Measurements from ENCODE around the gene XRCC2. TPM values are rescaled to one million over a fixed set of nuclear protein-coding genes. Genes with fewer than 3 reads are reported as not detected.

The XRCC2 gene
- polyA plus RNA-seq, 1 of the 3 experiments (the other 2 are of a cell fraction) = 3.1 TPM

DNA sequence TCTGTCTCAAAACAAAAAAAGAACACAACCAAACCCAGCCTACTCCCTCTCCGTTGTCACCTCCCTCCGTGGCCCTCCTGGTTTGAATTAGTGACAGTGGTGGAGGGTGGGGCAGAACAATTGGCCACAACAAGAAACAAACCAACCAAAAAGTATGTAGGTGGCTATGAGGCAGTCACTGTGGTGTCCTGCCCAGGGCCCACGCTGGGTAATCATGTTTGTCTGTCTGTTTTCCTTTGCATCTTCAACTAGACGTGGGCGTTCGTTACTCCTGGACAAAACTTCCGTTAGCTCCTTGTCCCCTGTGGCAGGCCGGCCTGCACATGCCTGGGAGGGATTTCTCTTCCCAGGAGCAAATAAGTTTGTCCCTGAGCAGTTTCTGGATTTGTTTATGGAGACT, 78.4 kb downstream of the XRCC2 start:
- Histone ChIP-seq H3K36me3 (replicated peaks in 1 of 2; ENCODE audit: control insufficient read depth in 1 of 2, insufficient read depth in 2 of 2, low read length in 1 of 2) (no peaks in the 10 kb centered on the region), H2AFZ (ENCODE audit: low read depth) (no peak overlapping the region), H3K79me2 (ENCODE audit: insufficient read depth) (no peaks in the 10 kb centered on the region), H3K4me1 (ENCODE audit: control insufficient read depth in 1 of 2, insufficient read depth in 2 of 2, low read depth in 1 of 2, low read length in 1 of 2) (no peaks in the 10 kb centered on the region), H4K20me1 (ENCODE audit: insufficient read depth) (no peaks in the 10 kb centered on the region), H3K4me3 (ENCODE audit: low read depth in 2 of 2, low read length in 1 of 2) (no peak overlapping the region), H3K27ac (ENCODE audit: low read depth in 2 of 2, low read length in 1 of 2) (no peak overlapping the region), H3K9me2 (no peaks in the 10 kb centered on the region), H3K27me3 (ENCODE audit: insufficient read depth) (peaks cover 5% of the 10 kb centered on the region; the same call in 1 of the 2 replicates), H3K9me3 (no peaks in the 10 kb centered on the region), H3K9ac (no peak overlapping the region), H3F3A (replicated peaks; ENCODE audit: insufficient read depth) (no peaks in the 10 kb centered on the region), H3K4me2 (no peak overlapping the region)
- TF ChIP-seq YY1 (IDR thresholded peaks at IDR 0.05; ENCODE audit: low read depth) (no peak), RAD21 (IDR thresholded peaks at IDR 0.05; ENCODE audit: low read length) (no peak), RXRA (IDR thresholded peaks at IDR 0.05; ENCODE audit: borderline replicate concordance, low read depth) (no peak), JUND (IDR thresholded peaks at IDR 0.05) (no peak), FOXJ3 (CRISPR knock-in tag; IDR thresholded peaks at IDR 0.05) (no peak), ELF1 (IDR thresholded peaks at IDR 0.05) (no peak), EP300 (IDR thresholded peaks at IDR 0.05; ENCODE audit: borderline replicate concordance in 1 of 2, low read depth in 1 of 2, low read length in 1 of 2) (no peak)
- TF ChIP-seq, protein P1, sequence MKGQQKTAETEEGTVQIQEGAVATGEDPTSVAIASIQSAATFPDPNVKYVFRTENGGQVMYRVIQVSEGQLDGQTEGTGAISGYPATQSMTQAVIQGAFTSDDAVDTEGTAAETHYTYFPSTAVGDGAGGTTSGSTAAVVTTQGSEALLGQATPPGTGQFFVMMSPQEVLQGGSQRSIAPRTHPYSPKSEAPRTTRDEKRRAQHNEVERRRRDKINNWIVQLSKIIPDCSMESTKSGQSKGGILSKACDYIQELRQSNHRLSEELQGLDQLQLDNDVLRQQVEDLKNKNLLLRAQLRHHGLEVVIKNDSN (IDR thresholded peaks at IDR 0.05; ENCODE audit: borderline replicate concordance, low read depth) = no peak
- 63% methylated on average over 8 of the region's 8 CpGs for WGBS (ENCODE audit: low lambda C conversion rate)
- POLR2A ChIA-PET = no interaction called here
- CTCF ChIA-PET = interaction anchor here (1.1 kb wide), 1 partner anchor 12 kb away, joined by 3 read pairs; no protein-coding TSS in a partner anchor
- no peak for DNase-seq

DNA sequence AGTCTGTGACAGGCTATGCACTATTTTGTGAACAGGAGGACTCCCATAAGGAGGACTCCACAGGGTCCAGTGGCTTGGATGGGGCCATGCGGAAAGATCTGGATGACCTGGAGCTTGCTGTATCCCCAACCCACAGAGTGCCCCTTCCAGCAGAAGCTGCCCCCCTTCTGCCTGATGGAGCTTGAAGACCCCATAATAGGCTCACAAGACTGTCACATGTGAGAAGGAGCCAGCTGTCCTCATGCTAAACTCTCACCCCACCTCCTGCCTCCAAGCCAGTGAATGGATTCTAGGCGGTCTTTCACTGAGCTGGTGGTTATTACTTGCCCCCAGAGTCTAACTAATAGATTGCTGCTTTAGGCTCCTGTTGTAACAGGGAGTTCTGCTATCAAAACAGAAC, 79.1 kb downstream of the XRCC2 start:
- TF ChIP-seq EZH2phosphoT487 (IDR thresholded peaks at IDR 0.05; ENCODE audit: borderline replicate concordance, low read depth) = no peak
- TF ChIP-seq, protein P2, sequence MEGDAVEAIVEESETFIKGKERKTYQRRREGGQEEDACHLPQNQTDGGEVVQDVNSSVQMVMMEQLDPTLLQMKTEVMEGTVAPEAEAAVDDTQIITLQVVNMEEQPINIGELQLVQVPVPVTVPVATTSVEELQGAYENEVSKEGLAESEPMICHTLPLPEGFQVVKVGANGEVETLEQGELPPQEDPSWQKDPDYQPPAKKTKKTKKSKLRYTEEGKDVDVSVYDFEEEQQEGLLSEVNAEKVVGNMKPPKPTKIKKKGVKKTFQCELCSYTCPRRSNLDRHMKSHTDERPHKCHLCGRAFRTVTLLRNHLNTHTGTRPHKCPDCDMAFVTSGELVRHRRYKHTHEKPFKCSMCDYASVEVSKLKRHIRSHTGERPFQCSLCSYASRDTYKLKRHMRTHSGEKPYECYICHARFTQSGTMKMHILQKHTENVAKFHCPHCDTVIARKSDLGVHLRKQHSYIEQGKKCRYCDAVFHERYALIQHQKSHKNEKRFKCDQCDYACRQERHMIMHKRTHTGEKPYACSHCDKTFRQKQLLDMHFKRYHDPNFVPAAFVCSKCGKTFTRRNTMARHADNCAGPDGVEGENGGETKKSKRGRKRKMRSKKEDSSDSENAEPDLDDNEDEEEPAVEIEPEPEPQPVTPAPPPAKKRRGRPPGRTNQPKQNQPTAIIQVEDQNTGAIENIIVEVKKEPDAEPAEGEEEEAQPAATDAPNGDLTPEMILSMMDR (IDR thresholded peaks at IDR 0.05) = no peak
- no peak for TF ChIP-seq TCF12 (IDR thresholded peaks at IDR 0.05)
- no peak for TF ChIP-seq EP300 (IDR thresholded peaks at IDR 0.05; ENCODE audit: borderline replicate concordance in 1 of 2, low read depth in 1 of 2, low read length in 1 of 2)
- TF ChIP-seq, protein P3, sequence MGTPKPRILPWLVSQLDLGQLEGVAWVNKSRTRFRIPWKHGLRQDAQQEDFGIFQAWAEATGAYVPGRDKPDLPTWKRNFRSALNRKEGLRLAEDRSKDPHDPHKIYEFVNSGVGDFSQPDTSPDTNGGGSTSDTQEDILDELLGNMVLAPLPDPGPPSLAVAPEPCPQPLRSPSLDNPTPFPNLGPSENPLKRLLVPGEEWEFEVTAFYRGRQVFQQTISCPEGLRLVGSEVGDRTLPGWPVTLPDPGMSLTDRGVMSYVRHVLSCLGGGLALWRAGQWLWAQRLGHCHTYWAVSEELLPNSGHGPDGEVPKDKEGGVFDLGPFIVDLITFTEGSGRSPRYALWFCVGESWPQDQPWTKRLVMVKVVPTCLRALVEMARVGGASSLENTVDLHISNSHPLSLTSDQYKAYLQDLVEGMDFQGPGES (IDR thresholded peaks at IDR 0.05; ENCODE audit: low read depth, low read length) = no peak
- no peak for TF ChIP-seq CHD2 (IDR thresholded peaks at IDR 0.05; ENCODE audit: low read length, partially characterized antibody)
- TF ChIP-seq FOXJ3 (CRISPR knock-in tag; IDR thresholded peaks at IDR 0.05) = no peak
- TF ChIP-seq SIN3A (IDR thresholded peaks at IDR 0.05; ENCODE audit: borderline replicate concordance, low read depth, low read length) = no peak
- TF ChIP-seq, protein P4, sequence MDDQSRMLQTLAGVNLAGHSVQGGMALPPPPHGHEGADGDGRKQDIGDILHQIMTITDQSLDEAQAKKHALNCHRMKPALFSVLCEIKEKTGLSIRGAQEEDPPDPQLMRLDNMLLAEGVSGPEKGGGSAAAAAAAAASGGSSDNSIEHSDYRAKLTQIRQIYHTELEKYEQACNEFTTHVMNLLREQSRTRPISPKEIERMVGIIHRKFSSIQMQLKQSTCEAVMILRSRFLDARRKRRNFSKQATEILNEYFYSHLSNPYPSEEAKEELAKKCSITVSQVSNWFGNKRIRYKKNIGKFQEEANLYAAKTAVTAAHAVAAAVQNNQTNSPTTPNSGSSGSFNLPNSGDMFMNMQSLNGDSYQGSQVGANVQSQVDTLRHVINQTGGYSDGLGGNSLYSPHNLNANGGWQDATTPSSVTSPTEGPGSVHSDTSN (IDR thresholded peaks at IDR 0.05) = no peak
- TF ChIP-seq FOXM1 (IDR thresholded peaks at IDR 0.05; ENCODE audit: low read depth) = no peak
- no peak for TF ChIP-seq YY1 (IDR thresholded peaks at IDR 0.05; ENCODE audit: low read depth)
- TF ChIP-seq RCOR1 (IDR thresholded peaks at IDR 0.05; ENCODE audit: low read length) = no peak
- TF ChIP-seq POLR2AphosphoS5 (IDR thresholded peaks at IDR 0.05; ENCODE audit: low read depth, low read length) = no peak
- no peak for TF ChIP-seq JUND (IDR thresholded peaks at IDR 0.05)
- no peak for TF ChIP-seq RAD21 (IDR thresholded peaks at IDR 0.05; ENCODE audit: low read length)
- H3K4me2 ChIP-seq = no peak overlapping the region
- CTCF ChIA-PET = no interaction called here
- H3F3A ChIP-seq (replicated peaks; ENCODE audit: insufficient read depth) = no peaks in the 10 kb centered on the region
- no peaks in the 10 kb centered on the region for H3K36me3 ChIP-seq (replicated peaks in 1 of 2; ENCODE audit: control insufficient read depth in 1 of 2, insufficient read depth in 2 of 2, low read length in 1 of 2)
- H3K9me2 ChIP-seq = no peaks in the 10 kb centered on the region
- no peak overlapping the region for H3K27ac ChIP-seq (ENCODE audit: low read depth in 2 of 2, low read length in 1 of 2)
- no peaks in the 10 kb centered on the region for H3K79me2 ChIP-seq (ENCODE audit: insufficient read depth)
- 89% methylated on average over 2 of the region's 2 CpGs for WGBS (ENCODE audit: low lambda C conversion rate)
- H3K9me3 ChIP-seq = no peaks in the 10 kb centered on the region
- POLR2A ChIA-PET = no interaction called here
- H3K4me3 ChIP-seq (ENCODE audit: low read depth in 2 of 2, low read length in 1 of 2) = no peak overlapping the region
- DNase-seq = no peak
- H4K20me1 ChIP-seq (ENCODE audit: insufficient read depth) = no peaks in the 10 kb centered on the region
- H3K9ac ChIP-seq = no peak overlapping the region
- H3K27me3 ChIP-seq (ENCODE audit: insufficient read depth) = no peaks in the 10 kb centered on the region
- no peak overlapping the region for H2AFZ ChIP-seq (ENCODE audit: low read depth)
- H3K4me1 ChIP-seq (ENCODE audit: control insufficient read depth in 1 of 2, insufficient read depth in 2 of 2, low read depth in 1 of 2, low read length in 1 of 2) = no peaks in the 10 kb centered on the region

Measured in SK-N-SH (cell line).